Left ventricle myocardium inferior (tissue), 1 donor: ENCODE measurements around the gene SMARCAD1. TPM values are rescaled to one million over a fixed set of nuclear protein-coding genes. Genes with fewer than 3 reads are reported as not detected.

ENCODE experiments used
- DNase-seq: peaks from one replicate; pipeline ENCODE4 v3.0.0-alpha.2; 2020
- H3K27ac ChIP-seq: fragments of 200-600 bp; replicated peaks from 2 replicates; pipeline ENCODE4 v1.8.0; 2021
- H3K27me3 ChIP-seq: fragments of 200-600 bp; 2 replicates; pipeline ENCODE4 v1.8.0; 2021; ENCODE audit warnings: low read depth
- H3K36me3 ChIP-seq: fragments of 200-600 bp; 2 replicates; pipeline ENCODE4 v1.8.0; 2021
- H3K4me1 ChIP-seq: fragments of 200-600 bp; 2 replicates; pipeline ENCODE4 v1.8.0; 2021
- H3K4me3 ChIP-seq: fragments of 200-600 bp; 2 replicates; pipeline ENCODE4 v1.8.0; 2021; ENCODE audit warnings: mild to moderate bottlenecking, moderate library complexity
- H3K9me3 ChIP-seq: fragments of 200-600 bp; replicated peaks from 2 replicates; pipeline ENCODE4 v1.8.0; 2021
- CTCF ChIP-seq: fragments of 200-600 bp; IDR thresholded peaks from 2 replicates; pipeline ENCODE4 v1.8.0; 2021; ENCODE audit warnings: antibody characterized with exemption, mild to moderate bottlenecking, borderline replicate concordance
- intact Hi-C: fragments of 100-400 bp; cut with micrococcal nuclease; formaldehyde crosslinking; loops from one replicate; pipeline ENCODE4 v1.11.0; 2022
- total RNA-seq: library from RNA; stranded (reverse); fragmentation: NEBNext Ultra II Directional; extraction: Animal tissue kit (Norgen Biotek cat#: 25700); gene quantifications from one replicate; pipeline ENCODE4 v1.2.1, GENCODE V29; 2021
- donor health status: DM: no; HTN: yes; CAD: no; lungs with severe emphysema.

Gene SMARCAD1
- total RNA-seq, 1 donor from 2014 or later: 9.5 TPM

DNA sequence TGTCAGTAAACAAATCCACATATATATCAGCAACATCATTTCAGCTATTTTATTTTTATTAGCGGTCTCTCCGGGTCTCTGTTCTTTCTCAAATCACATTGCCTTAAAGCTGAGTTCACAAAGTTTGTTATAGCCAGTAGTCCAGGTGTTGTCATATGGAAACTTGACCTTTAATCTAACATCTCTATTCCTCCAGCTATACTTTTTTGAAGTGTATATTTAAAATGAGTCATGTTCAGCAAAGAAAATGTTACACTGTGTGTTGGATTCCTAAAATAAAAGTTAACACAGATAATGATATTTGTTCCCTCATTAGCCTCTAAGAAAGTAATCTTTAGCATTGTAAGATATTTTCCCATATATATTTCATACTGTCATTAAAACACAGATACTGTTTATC lies 63.6 kb downstream of the SMARCAD1 start:
- H3K4me1 ChIP-seq: no peaks in the 10 kb centered on the region
- DNase-seq: no peak
- no peak overlapping the region for H3K27ac ChIP-seq
- intact Hi-C loops: no loop called here
- peaks cover 63% of the 10 kb centered on the region for H3K36me3 ChIP-seq
- no peak for TF ChIP-seq CTCF
- no peaks in the 10 kb centered on the region for H3K9me3 ChIP-seq
- no peak overlapping the region for H3K4me3 ChIP-seq
- H3K27me3 ChIP-seq: no peaks in the 10 kb centered on the region

GRCh38 chr4:94274912-94275311 lies 67.2 kb downstream of the SMARCAD1 start:
- no peaks in the 10 kb centered on the region for H3K4me1 ChIP-seq
- TF ChIP-seq CTCF: no peak
- H3K4me3 ChIP-seq: no peak overlapping the region
- peaks cover 94% of the 10 kb centered on the region for H3K36me3 ChIP-seq
- no peak overlapping the region for H3K27ac ChIP-seq
- intact Hi-C loops: no loop called here
- H3K9me3 ChIP-seq: no peaks in the 10 kb centered on the region
- H3K27me3 ChIP-seq: no peaks in the 10 kb centered on the region
- DNase-seq: no peak

DNA sequence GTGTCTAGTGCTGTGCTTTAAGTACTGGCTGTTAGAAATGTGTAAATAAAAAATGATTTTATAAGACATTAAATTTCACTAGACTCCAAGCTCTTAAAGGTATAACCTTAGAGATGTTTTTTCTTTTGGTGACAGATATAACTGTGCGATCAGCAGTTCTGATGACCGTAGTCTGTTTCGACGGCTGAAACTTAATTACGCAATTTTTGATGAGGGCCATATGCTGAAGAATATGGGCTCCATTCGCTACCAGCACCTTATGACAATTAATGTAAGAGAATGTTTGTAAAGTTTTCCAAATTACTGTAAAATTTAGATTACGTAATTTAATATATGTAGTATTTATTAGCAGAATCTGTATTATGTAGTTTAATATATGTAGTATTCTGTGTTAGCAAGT lies 68.5 kb downstream of the SMARCAD1 start:
- H3K9me3 ChIP-seq: no peaks in the 10 kb centered on the region
- no peak overlapping the region for H3K27ac ChIP-seq
- H3K4me1 ChIP-seq: no peaks in the 10 kb centered on the region
- no peak overlapping the region for H3K4me3 ChIP-seq
- intact Hi-C loops: no loop called here
- DNase-seq: no peak
- peaks cover 95% of the 10 kb centered on the region for H3K36me3 ChIP-seq
- no peaks in the 10 kb centered on the region for H3K27me3 ChIP-seq
- no peak for TF ChIP-seq CTCF

- intact Hi-C loops: no loop called here
- no peak for DNase-seq
- no peak overlapping the region for H3K27ac ChIP-seq
- H3K36me3 ChIP-seq: peaks cover 94% of the 10 kb centered on the region
- no peaks in the 10 kb centered on the region for H3K27me3 ChIP-seq
- no peak for TF ChIP-seq CTCF
- H3K4me3 ChIP-seq: no peak overlapping the region
- H3K4me1 ChIP-seq: no peaks in the 10 kb centered on the region
- H3K9me3 ChIP-seq: no peaks in the 10 kb centered on the region
Observed at GRCh38 chr4:94277534-94277933, 69.9 kb downstream of the SMARCAD1 start.

- Histone ChIP-seq H3K27ac (no peak overlapping the region), H3K9me3 (no peaks in the 10 kb centered on the region), H3K27me3 (no peaks in the 10 kb centered on the region), H3K4me3 (no peak overlapping the region), H3K36me3 (peaks cover 96% of the 10 kb centered on the region), H3K4me1 (no peaks in the 10 kb centered on the region)
- DNase-seq: no peak
- intact Hi-C loops: no loop called here
- no peak for TF ChIP-seq CTCF
Observed at GRCh38 chr4:94278781-94279180, 71.1 kb downstream of the SMARCAD1 start.

DNA sequence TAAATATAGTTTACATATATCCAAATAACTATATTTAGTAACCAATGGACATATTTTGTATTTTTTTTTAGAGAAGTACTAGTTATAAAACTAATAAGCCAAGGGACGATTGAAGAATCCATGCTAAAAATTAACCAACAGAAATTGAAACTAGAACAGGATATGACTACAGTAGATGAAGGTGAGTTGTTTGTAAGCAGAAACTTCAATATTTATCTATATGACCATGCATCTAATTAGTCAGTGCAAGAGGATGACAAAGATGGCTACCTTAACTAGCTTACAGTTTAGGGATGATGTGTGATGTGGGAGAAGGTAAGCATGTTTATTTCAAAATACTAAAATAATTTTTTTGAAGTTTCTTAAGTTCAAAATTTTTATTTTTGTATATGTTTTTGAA lies 77.2 kb downstream of the SMARCAD1 start:
- no peak overlapping the region for H3K27ac ChIP-seq
- no peaks in the 10 kb centered on the region for H3K9me3 ChIP-seq
- no peak for TF ChIP-seq CTCF
- H3K4me1 ChIP-seq: peaks cover 4% of the 10 kb centered on the region
- no peak overlapping the region for H3K4me3 ChIP-seq
- no peak for DNase-seq
- H3K36me3 ChIP-seq: peaks cover 86% of the 10 kb centered on the region
- no peaks in the 10 kb centered on the region for H3K27me3 ChIP-seq
- intact Hi-C loops: no loop called here
